Mesothelial cell of epicardium (in vitro differentiated cells): ENCODE measurements around the gene KISS1R. TPM values are rescaled to one million over a fixed set of nuclear protein-coding genes. Genes with fewer than 3 reads are reported as not detected.

Experiments used
- DNase-seq, 2 experiments: peaks; one replicate each; pipeline ENCODE4 v3.0.0; 2021; ENCODE audit warnings: low spot score in 2 of 2; ENCODE audit not compliant: unreplicated experiment in 2 of 2
- H3K27ac Mint-ChIP-seq: 2 replicates; pipeline ENCODE4 v1.8.0; 2021; ENCODE audit warnings: mixed read lengths
- H3K27me3 Mint-ChIP-seq: 2 replicates; pipeline ENCODE4 v1.8.0; 2021; ENCODE audit warnings: low read depth, mixed read lengths
- H3K36me3 Mint-ChIP-seq: 2 replicates; pipeline ENCODE4 v1.8.0; 2021; ENCODE audit warnings: mixed read lengths
- H3K4me1 Mint-ChIP-seq: 2 replicates; pipeline ENCODE4 v1.8.0; 2021; ENCODE audit warnings: mixed read lengths
- H3K4me3 Mint-ChIP-seq: 2 replicates; pipeline ENCODE4 v1.8.0; 2021; ENCODE audit warnings: mild to moderate bottlenecking, moderate library complexity, mixed read lengths
- H3K9me3 Mint-ChIP-seq: 2 replicates; pipeline ENCODE4 v1.8.0; 2021; ENCODE audit warnings: mixed read lengths
- total RNA-seq: library from RNA; stranded (reverse); gene quantifications from 3 replicates; pipeline ENCODE4 v1.2.1, GENCODE V29; 2021
- TF ChIP-seq, protein P1 (sequence below): fragments of 200-600 bp; sonication (generic); IDR thresholded peaks from one replicate; pipeline ENCODE4 v1.5.0; 2021; ENCODE audit warnings: antibody characterized with exemption; ENCODE audit not compliant: unreplicated experiment

Gene KISS1R
- total RNA-seq, 1 donor from 2014 or later: 1.5 TPM

DNA sequence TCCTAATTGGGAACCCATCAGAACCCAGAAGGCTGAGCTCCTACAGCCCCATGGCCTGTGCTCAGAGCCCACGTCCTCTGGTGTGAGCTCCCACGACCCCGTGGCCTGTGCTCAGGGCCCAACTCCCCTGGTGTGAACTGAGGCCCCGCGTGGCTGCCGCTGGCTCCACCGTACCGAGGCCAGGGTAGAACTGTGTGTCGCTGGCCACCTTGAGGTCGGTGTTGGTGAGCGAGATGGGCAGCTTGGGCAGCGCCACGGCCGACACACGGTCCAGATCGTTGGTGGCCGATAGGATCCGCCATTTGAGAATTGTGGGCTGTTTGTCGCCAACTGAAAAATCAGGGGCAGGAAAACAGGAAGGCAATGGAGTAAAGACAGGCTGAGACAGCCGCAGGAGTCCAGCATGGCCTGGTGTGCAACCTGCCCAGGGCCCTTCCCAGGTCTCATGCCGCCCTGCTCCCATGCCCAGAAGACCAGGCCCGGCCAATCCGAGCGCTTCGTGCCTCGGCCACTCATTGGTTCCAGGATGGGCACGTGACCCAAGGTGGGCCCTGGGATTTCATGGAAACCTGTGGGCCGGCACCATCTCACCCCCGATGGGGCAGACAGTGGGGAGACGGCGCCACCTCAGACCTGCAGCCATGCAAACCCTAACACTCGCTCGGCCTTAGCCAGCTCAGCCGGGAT is 35.6 kb upstream of the KISS1R start:
- DNase-seq: no peak
- TF ChIP-seq, protein P1, sequence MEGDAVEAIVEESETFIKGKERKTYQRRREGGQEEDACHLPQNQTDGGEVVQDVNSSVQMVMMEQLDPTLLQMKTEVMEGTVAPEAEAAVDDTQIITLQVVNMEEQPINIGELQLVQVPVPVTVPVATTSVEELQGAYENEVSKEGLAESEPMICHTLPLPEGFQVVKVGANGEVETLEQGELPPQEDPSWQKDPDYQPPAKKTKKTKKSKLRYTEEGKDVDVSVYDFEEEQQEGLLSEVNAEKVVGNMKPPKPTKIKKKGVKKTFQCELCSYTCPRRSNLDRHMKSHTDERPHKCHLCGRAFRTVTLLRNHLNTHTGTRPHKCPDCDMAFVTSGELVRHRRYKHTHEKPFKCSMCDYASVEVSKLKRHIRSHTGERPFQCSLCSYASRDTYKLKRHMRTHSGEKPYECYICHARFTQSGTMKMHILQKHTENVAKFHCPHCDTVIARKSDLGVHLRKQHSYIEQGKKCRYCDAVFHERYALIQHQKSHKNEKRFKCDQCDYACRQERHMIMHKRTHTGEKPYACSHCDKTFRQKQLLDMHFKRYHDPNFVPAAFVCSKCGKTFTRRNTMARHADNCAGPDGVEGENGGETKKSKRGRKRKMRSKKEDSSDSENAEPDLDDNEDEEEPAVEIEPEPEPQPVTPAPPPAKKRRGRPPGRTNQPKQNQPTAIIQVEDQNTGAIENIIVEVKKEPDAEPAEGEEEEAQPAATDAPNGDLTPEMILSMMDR: no peak
- no peaks in the 10 kb centered on the region for H3K27me3 Mint-ChIP-seq
- H3K36me3 Mint-ChIP-seq: peaks cover 26% of the 10 kb centered on the region
- no peak overlapping the region for H3K27ac Mint-ChIP-seq
- H3K4me1 Mint-ChIP-seq: no peaks in the 10 kb centered on the region
- H3K9me3 Mint-ChIP-seq: no peaks in the 10 kb centered on the region
- no peak overlapping the region for H3K4me3 Mint-ChIP-seq

DNA sequence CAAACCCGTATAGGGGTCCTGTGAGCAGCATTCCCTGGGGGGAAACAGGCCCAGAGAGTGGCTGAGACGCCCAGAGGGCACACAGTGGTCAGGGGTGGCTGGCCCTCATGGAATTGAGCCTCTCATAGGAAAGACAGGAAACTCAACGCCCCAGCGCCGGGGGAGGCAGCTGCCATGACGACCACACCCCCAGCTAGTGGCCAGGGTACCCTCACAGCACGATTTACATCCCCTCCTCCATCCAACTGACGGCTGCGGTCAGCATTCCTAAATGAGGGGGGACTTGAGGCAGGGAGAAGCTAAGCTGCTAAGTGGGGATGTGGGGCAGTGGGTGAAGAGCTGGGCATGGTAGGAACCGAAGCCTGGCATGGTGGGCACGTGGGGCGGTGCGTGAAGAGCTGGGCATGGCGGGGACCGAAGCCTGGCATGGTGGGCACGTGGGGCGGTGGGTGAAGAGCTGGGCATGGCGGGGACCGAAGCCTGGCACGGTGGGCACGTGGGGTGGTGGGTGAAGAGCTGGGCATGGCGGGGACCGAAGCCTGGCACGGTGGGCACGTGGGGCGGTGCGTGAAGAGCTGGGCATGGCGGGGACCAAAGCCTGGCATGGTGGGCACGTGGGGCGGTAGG is 34.1 kb upstream of the KISS1R start:
- Mint-ChIP-seq H3K27me3 (no peaks in the 10 kb centered on the region), H3K4me1 (no peaks in the 10 kb centered on the region), H3K9me3 (no peaks in the 10 kb centered on the region), H3K4me3 (no peak overlapping the region), H3K36me3 (peaks cover 27% of the 10 kb centered on the region), H3K27ac (no peak overlapping the region)
- no peak for DNase-seq
- TF ChIP-seq, protein P1: no peak

DNA sequence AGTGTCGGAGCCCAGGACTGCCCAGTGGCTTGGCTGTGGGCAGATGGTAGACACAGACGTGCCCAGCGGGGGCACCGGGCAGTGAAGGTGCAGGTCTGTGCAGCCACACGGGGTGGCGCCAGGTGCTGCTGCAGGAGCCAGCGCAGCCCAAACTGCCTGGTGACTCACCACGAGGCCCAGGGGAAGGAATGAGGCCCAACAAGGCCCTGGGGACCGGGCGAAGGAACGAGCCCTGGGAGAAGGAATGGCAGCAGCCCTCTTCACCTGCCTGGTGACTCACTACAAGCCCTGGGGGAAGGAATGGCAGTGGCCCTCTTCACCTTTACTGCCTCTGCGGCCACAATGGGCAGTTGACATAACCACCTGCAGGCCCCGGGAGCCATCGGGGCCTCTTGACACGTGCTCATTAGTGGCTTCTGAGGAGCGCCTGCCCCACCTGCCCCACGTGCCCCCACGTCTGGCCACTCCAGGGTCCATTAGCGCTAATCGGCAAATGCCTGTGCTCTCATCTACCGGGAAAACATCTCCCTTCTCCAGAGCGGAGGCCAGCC is 33.4 kb upstream of the KISS1R start:
- Mint-ChIP-seq H3K4me3 (no peak overlapping the region), H3K9me3 (no peaks in the 10 kb centered on the region)
- TF ChIP-seq, protein P1: no peak

DNA sequence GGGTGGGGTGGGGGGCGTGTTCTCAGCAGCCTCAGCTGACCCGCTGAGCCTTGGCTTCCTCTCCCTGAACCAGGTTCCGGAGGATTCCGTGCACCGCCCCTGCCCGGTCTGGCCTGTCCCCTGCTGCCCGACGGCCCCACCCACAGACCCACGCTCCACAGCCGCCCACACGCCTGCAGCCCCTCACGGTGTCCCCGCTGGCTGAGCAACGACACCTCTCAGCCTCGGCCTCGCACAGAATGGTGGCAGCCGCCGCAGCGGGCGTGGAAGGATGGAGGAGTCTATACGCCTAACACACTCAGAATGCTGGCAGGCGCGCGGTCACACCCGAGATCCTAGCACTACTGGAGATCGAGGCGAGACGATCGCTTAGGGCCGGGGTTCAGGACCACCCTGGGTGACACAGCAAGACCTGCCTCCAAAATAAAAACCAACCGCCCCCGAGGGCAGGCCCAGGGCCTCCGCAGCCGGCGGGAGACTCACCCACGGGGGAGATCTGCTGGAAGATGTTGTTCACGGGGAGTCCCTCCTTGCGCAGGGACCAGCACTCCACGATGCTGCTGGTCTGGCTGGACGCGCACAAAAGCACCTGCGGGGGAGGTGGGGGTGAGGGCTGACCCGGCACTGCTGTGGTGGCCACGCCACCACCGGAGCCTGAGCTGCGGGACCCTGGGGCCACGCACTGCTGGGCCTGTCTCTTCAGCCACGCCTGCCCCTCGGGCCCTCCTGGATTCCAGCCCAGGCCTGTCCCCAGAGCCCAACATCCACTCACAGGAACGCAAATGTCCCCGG is 32.5 kb upstream of the KISS1R start:
- Mint-ChIP-seq H3K27me3 (no peaks in the 10 kb centered on the region), H3K9me3 (no peaks in the 10 kb centered on the region)

More for the DNA sequence above, 33.4 kb upstream of the KISS1R start:
- Mint-ChIP-seq H3K27me3 (no peaks in the 10 kb centered on the region), H3K27ac (no peak overlapping the region), H3K4me1 (no peaks in the 10 kb centered on the region), H3K36me3 (peaks cover 27% of the 10 kb centered on the region)
- DNase-seq: no peak

DNA sequence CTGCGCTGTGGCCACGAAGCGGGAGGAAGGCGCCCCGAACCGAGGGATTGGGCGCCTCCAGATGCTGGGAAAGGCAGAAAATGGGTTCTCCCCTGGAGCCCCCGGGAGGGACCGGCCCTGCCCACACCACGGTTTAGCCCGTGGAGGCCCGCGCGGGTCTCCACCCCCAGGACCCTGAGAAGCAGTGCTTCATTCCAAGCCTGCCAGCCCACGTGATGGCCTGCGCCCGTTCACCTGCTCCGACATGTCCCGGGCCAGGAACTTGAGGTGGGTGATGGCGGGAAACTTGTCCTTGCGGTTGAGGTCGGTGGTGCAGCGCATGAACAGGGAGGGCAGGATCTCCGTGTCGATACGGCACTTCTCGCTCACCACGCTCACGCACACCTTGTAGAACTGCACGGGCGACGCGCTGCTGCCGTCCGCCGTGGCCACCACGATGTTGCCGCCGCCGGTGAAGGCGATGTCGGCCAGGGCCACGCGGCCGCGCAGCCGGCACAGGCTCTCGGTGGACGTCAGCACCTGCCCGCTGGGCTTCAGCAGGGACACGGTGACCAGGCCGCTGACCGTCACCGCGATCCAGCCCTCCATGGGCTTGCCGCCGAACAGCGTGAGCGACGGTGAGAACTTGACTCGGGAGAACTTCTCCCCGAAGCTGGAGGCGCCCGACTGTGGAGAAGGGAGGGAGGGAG is 31.5 kb upstream of the KISS1R start:
- DNase-seq: no peak

More for the DNA sequence above, 32.5 kb upstream of the KISS1R start:
- Mint-ChIP-seq H3K4me1 (no peaks in the 10 kb centered on the region), H3K4me3 (no peak overlapping the region), H3K27ac (no peak overlapping the region), H3K36me3 (peaks cover 26% of the 10 kb centered on the region)
- TF ChIP-seq, protein P1: no peak
- no peak for DNase-seq

More for the DNA sequence above, 31.5 kb upstream of the KISS1R start:
- H3K36me3 Mint-ChIP-seq: peaks cover 26% of the 10 kb centered on the region
- H3K27ac Mint-ChIP-seq: no peak overlapping the region
- no peaks in the 10 kb centered on the region for H3K9me3 Mint-ChIP-seq
- no peaks in the 10 kb centered on the region for H3K4me1 Mint-ChIP-seq
- TF ChIP-seq, protein P1: no peak
- H3K4me3 Mint-ChIP-seq: no peak overlapping the region
- no peaks in the 10 kb centered on the region for H3K27me3 Mint-ChIP-seq
